K562 (cell line): Measurements from ENCODE around the gene ICAM1. TPM values are rescaled to one million over a fixed set of nuclear protein-coding genes. Genes with fewer than 3 reads are reported as not detected.

Experiments
- BRF2 ChIP-seq: IDR thresholded peaks from 3 replicates; pipeline ENCODE4 v1.6.1; 2011; ENCODE audit warnings: borderline replicate concordance, mild to moderate bottlenecking; ENCODE audit not compliant: insufficient read length, insufficient read depth
- CLOCK ChIP-seq: fragments of 250-450 bp; sonication (Bioruptor Pico); IDR thresholded peaks from 2 replicates; pipeline ENCODE4 v1.4.0; 2020; ENCODE audit warnings: mild to moderate bottlenecking, moderate library complexity, borderline replicate concordance
- ESRRA ChIP-seq: fragments of 450-650 bp; IDR thresholded peaks from 2 replicates; pipeline ENCODE4 v1.6.1; 2014; ENCODE audit warnings: low read depth, mild to moderate bottlenecking, moderate library complexity, borderline replicate concordance
- ETV6 ChIP-seq, 3 experiments: fragments of 150-350 bp in 1 of 3; sonication (generic) in 1 of 3; formaldehyde crosslinking in 1 of 3; IDR thresholded peaks; 2 replicates each; pipeline versions ENCODE4 v1.6.1 to v1.8.0; 2014 to 2022; ENCODE audit warnings: borderline replicate concordance in 2 of 3, low read depth in 2 of 3, antibody characterized with exemption in 1 of 3, low read length in 1 of 3, mild to moderate bottlenecking in 1 of 3, missing genetic modification reagents in 1 of 3
- HDAC1 ChIP-seq, 2 experiments: fragments of 450-650 bp; IDR thresholded peaks; 2 replicates each; pipeline ENCODE4 v1.6.1; 2016 to 2017; ENCODE audit warnings: inconsistent platforms in 1 of 2, mild to moderate bottlenecking in 1 of 2, moderate library complexity in 1 of 2
- HNRNPK ChIP-seq: fragments of 200-400 bp; formaldehyde crosslinking; IDR thresholded peaks from one replicate; pipeline ENCODE4 v1.6.1; 2018; ENCODE audit warnings: mild to moderate bottlenecking, low read depth, low read length; ENCODE audit not compliant: poor library complexity, severe bottlenecking
- HSF4 ChIP-seq: fragments of 250-450 bp; sonication (Bioruptor Pico); IDR thresholded peaks from 2 replicates; pipeline ENCODE4 v2.1.2; 2022; ENCODE audit warnings: mild to moderate bottlenecking, moderate library complexity, borderline replicate concordance
- IRF1 ChIP-seq: sonication (generic); formaldehyde crosslinking; IDR thresholded peaks from 2 replicates; pipeline ENCODE4 v1.8.0; 2022; ENCODE audit warnings: missing genetic modification reagents, mild to moderate bottlenecking, borderline replicate concordance
- IRF9 ChIP-seq: fragments of 450-650 bp; IDR thresholded peaks from 2 replicates; pipeline ENCODE4 v1.6.1; 2016; ENCODE audit warnings: missing biosample characterization, missing genetic modification characterization
- NR3C1 ChIP-seq: sonication (generic); formaldehyde crosslinking; IDR thresholded peaks from 2 replicates; pipeline ENCODE4 v1.8.1; 2022; ENCODE audit warnings: missing genetic modification reagents
- POLR2B ChIP-seq: fragments of 450-650 bp; IDR thresholded peaks from 2 replicates; pipeline ENCODE4 v1.6.1; 2018; ENCODE audit warnings: low read depth; ENCODE audit not compliant: partially characterized antibody
- PTRF ChIP-seq: fragments of 450-650 bp; IDR thresholded peaks from 2 replicates; pipeline ENCODE4 v1.6.1; 2016; ENCODE audit warnings: mild to moderate bottlenecking, missing genetic modification characterization, missing compliant biosample characterization
- PTTG1 ChIP-seq: fragments of 450-650 bp; IDR thresholded peaks from 2 replicates; pipeline ENCODE4 v1.6.1; 2016; ENCODE audit warnings: low read depth, mild to moderate bottlenecking, missing genetic modification characterization, missing compliant biosample characterization
- RUNX1 ChIP-seq: sonication (generic); IDR thresholded peaks from 2 replicates; pipeline ENCODE4 v1.6.1; 2016; ENCODE audit warnings: antibody characterized with exemption, low read depth
- TCF7 ChIP-seq: sonication (generic); IDR thresholded peaks from 2 replicates; pipeline ENCODE4 v1.6.1; 2016; ENCODE audit warnings: antibody characterized with exemption, borderline replicate concordance
- U2AF2 ChIP-seq: fragments of 200-400 bp; formaldehyde crosslinking; optimal IDR thresholded peaks from 2 replicates; pipeline ENCODE3; 2017; ENCODE audit warnings: low read depth, mild to moderate bottlenecking, low read length
- ZBTB2 ChIP-seq: fragments of 450-650 bp; IDR thresholded peaks from 2 replicates; pipeline ENCODE4 v1.6.1; 2016; ENCODE audit warnings: antibody characterized with exemption
- ZC3H4 ChIP-seq: sonication (generic); formaldehyde crosslinking; IDR thresholded peaks from 2 replicates; pipeline ENCODE4 v1.9.0; 2021; ENCODE audit warnings: missing genetic modification reagents, borderline replicate concordance
- ZNF780A ChIP-seq: fragments of 250-450 bp; sonication (Bioruptor Pico); IDR thresholded peaks from 2 replicates; pipeline ENCODE4 v1.5.0; 2021; ENCODE audit warnings: mild to moderate bottlenecking
- polyA plus RNA-seq, 8 experiments: library from polyadenylated mRNA; depleted of rRNA in 4 of 8; stranded (reverse) in 5 of 8; unstranded in 3 of 8; fragments of >200 nt; fragmentation: Nextera tagmentation in 2 of 8; fragmentation: Illumina TruSeq in 1 of 8; extraction: Ambion mirVana in 2 of 8; extraction: Trizol in 1 of 8; gene quantifications; 2 replicates each; pipeline versions ENCODE4 v1.2.1 to v1.2.3, GENCODE V29; 2011 to 2014; ENCODE audit warnings: inconsistent platforms in 1 of 8, missing spikeins in 1 of 8
- total RNA-seq, 7 experiments: library from RNA; depleted of rRNA in 6 of 7; stranded (reverse); fragments of >200 nt in 6 of 7; fragmentation: Illumina TruSeq in 2 of 7; extraction: Trizol in 2 of 7; gene quantifications; 2 replicates each; pipeline versions ENCODE4 v1.2.1 to v1.2.3, GENCODE V29; 2011 to 2021; ENCODE audit warnings: low replicate concordance in 1 of 7

The ICAM1 gene
- total and polyA plus RNA-seq, 9 of the 15 experiments (the other 6 are each of a cell fraction or from before 2014, with no cell fraction given) = 2.3 to 24.4 (median 13.4) TPM

- TF ChIP-seq CLOCK (CRISPR knock-in tag) = no peak
- no peak; the same call in none of the 2 replicates for TF ChIP-seq NR3C1 (CRISPR knock-in tag)
- TF ChIP-seq PTTG1 (tag) = no peak
- TF ChIP-seq TCF7 = peak; percentile 22; the same call in 1 of the 2 replicates
- TF ChIP-seq POLR2B = peak; percentile 46
- no peak for TF ChIP-seq ZC3H4 (CRISPR knock-in tag)
- peak; percentile 21 for TF ChIP-seq ESRRA
- no peak for TF ChIP-seq HNRNPK
- peak in 1 of 2 experiments; percentile 5; a peak in 1 of 4 replicates for TF ChIP-seq HDAC1 (IDR thresholded peaks at IDR 0.05)
- TF ChIP-seq U2AF2 = no peak
- TF ChIP-seq PTRF (tag) = no peak
- TF ChIP-seq RUNX1 = no peak
- 0 out of 2 replicates have a peak, but pooled peaks have one; percentile 17 for TF ChIP-seq ZBTB2
- TF ChIP-seq IRF9 (tag) = no peak
- TF ChIP-seq ZNF780A (CRISPR knock-in tag) = no peak
- TF ChIP-seq IRF1 = no peak
- TF ChIP-seq ETV6 (IDR thresholded peaks at IDR 0.05; ENCODE audit: borderline replicate concordance in 1 of 2, low read depth in 2 of 2, low read length in 1 of 2) = no peak
- TF ChIP-seq ETV6 (CRISPR knock-in tag; IDR thresholded peaks at IDR 0.05; ENCODE audit: borderline replicate concordance) = no peak
- TF ChIP-seq BRF2 = no peak
- no peak for TF ChIP-seq HSF4 (CRISPR knock-in tag)
These were observed 16.1 kb downstream of the ICAM1 start, which contains the start of gene ICAM4 (continued) for GRCh38 chr19:10286803-10287737.
